ENCODE results near the gene FOXRED2.
A peak's percentile ranks its signal among the peaks of the same experiment; 100 is the strongest.

Gene FOXRED2

GRCh38 chr22:36445158-36445668 lies 61.6 kb downstream of the FOXRED2 start:
- DNase-seq: peak; percentile 57

GRCh38 chr22:36443198-36443770 lies 63.6 kb downstream of the FOXRED2 start:
- DNase-seq: peak; percentile 83

GRCh38 chr22:36442506-36443197 lies 64.2 kb downstream of the FOXRED2 start:
- peak; percentile 41 for DNase-seq

- DNase-seq: no peak
Observed at GRCh38 chr22:36440429-36441002, 66.3 kb downstream of the FOXRED2 start.

GRCh38 chr22:36439481-36440271 lies 67.2 kb downstream of the FOXRED2 start:
- peak; percentile 96 for DNase-seq

Measured in islet precursor cell (in vitro differentiated cells).